Measurements from ENCODE around the gene BSPRY. TPM values are rescaled to one million over a fixed set of nuclear protein-coding genes. Genes with fewer than 3 reads are reported as not detected.

Gene BSPRY
- total RNA-seq, 1 donor from 2014 or later, result 19.7 TPM

- DNase-seq (ENCODE audit: low spot score, unreplicated experiment), result no peak
- Mint-ChIP-seq H3K4me3 (ENCODE audit: low read depth) (no peak overlapping the region), H3K27me3 (no peaks in the 10 kb centered on the region), H3K27ac (peak overlapping the region; percentile 98), H3K36me3 (ENCODE audit: insufficient read depth) (peaks cover 30% of the 10 kb centered on the region), H3K4me1 (ENCODE audit: low read depth) (peaks cover 31% of the 10 kb centered on the region), H3K9me3 (ENCODE audit: low read depth) (peaks cover 7% of the 10 kb centered on the region)
- TF ChIP-seq, protein P1, sequence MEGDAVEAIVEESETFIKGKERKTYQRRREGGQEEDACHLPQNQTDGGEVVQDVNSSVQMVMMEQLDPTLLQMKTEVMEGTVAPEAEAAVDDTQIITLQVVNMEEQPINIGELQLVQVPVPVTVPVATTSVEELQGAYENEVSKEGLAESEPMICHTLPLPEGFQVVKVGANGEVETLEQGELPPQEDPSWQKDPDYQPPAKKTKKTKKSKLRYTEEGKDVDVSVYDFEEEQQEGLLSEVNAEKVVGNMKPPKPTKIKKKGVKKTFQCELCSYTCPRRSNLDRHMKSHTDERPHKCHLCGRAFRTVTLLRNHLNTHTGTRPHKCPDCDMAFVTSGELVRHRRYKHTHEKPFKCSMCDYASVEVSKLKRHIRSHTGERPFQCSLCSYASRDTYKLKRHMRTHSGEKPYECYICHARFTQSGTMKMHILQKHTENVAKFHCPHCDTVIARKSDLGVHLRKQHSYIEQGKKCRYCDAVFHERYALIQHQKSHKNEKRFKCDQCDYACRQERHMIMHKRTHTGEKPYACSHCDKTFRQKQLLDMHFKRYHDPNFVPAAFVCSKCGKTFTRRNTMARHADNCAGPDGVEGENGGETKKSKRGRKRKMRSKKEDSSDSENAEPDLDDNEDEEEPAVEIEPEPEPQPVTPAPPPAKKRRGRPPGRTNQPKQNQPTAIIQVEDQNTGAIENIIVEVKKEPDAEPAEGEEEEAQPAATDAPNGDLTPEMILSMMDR (IDR thresholded peaks at IDR 0.05; ENCODE audit: unreplicated experiment), result no peak
Observed at GRCh38 chr9:113388833-113389232, 39.5 kb downstream of the BSPRY start.

GRCh38 chr9:113389451-113389850, 40.1 kb downstream of the BSPRY start:
- H3K27ac Mint-ChIP-seq, result peak overlapping the region; percentile 41
- no peak for DNase-seq (ENCODE audit: low spot score, unreplicated experiment)
- H3K9me3 Mint-ChIP-seq (ENCODE audit: low read depth), result peaks cover 7% of the 10 kb centered on the region
- TF ChIP-seq, protein P1 (IDR thresholded peaks at IDR 0.05; ENCODE audit: unreplicated experiment), result no peak
- no peak overlapping the region for H3K4me3 Mint-ChIP-seq (ENCODE audit: low read depth)
- peaks cover 30% of the 10 kb centered on the region for H3K36me3 Mint-ChIP-seq (ENCODE audit: insufficient read depth)
- peaks cover 31% of the 10 kb centered on the region for H3K4me1 Mint-ChIP-seq (ENCODE audit: low read depth)
- H3K27me3 Mint-ChIP-seq, result no peaks in the 10 kb centered on the region

GRCh38 chr9:113390192-113390960, 41.0 kb downstream of the BSPRY start:
- H3K27ac Mint-ChIP-seq, result no peak overlapping the region
- H3K27me3 Mint-ChIP-seq, result no peaks in the 10 kb centered on the region
- no peak for DNase-seq (ENCODE audit: low spot score, unreplicated experiment)
- H3K9me3 Mint-ChIP-seq (ENCODE audit: low read depth), result peaks cover 7% of the 10 kb centered on the region
- peaks cover 29% of the 10 kb centered on the region for H3K4me1 Mint-ChIP-seq (ENCODE audit: low read depth)
- TF ChIP-seq, protein P1 (IDR thresholded peaks at IDR 0.05; ENCODE audit: unreplicated experiment), result no peak
- H3K36me3 Mint-ChIP-seq (ENCODE audit: insufficient read depth), result peaks cover 33% of the 10 kb centered on the region
- no peak overlapping the region for H3K4me3 Mint-ChIP-seq (ENCODE audit: low read depth)

DNA sequence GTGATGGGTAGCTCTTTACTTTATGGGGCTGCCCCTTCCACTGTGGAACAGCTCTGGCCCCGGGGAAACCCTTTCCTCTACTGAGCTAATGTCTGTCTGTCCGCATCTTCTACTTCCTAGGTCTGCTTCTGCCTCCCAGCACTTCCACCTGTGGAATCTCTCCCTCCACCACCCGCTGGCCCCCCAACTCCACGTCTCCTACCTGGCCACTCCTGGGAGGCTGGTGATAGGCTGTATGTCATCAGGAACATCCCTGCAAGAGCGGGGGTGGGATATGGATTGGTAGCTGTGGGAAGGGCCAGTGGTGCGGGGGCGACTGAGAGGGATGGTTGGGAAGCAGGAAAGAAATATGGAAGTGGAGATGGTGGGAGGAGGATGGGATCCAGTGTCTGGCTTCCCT, 42.6 kb downstream of the BSPRY start:
- Mint-ChIP-seq H3K9me3 (ENCODE audit: low read depth) (peaks cover 3% of the 10 kb centered on the region), H3K4me1 (ENCODE audit: low read depth) (peaks cover 30% of the 10 kb centered on the region), H3K4me3 (ENCODE audit: low read depth) (no peak overlapping the region), H3K27me3 (no peaks in the 10 kb centered on the region), H3K36me3 (ENCODE audit: insufficient read depth) (peaks cover 26% of the 10 kb centered on the region), H3K27ac (no peak overlapping the region)
- TF ChIP-seq, protein P1 (IDR thresholded peaks at IDR 0.05; ENCODE audit: unreplicated experiment), result no peak
- DNase-seq (ENCODE audit: low spot score, unreplicated experiment), result no peak

GRCh38 chr9:113393281-113393680, 43.9 kb downstream of the BSPRY start:
- TF ChIP-seq, protein P1 (IDR thresholded peaks at IDR 0.05; ENCODE audit: unreplicated experiment), result no peak
- H3K9me3 Mint-ChIP-seq (ENCODE audit: low read depth), result no peaks in the 10 kb centered on the region
- H3K4me1 Mint-ChIP-seq (ENCODE audit: low read depth), result peaks cover 21% of the 10 kb centered on the region
- no peaks in the 10 kb centered on the region for H3K27me3 Mint-ChIP-seq
- H3K36me3 Mint-ChIP-seq (ENCODE audit: insufficient read depth), result peaks cover 18% of the 10 kb centered on the region
- H3K4me3 Mint-ChIP-seq (ENCODE audit: low read depth), result no peak overlapping the region
- H3K27ac Mint-ChIP-seq, result no peak overlapping the region
- DNase-seq (ENCODE audit: low spot score, unreplicated experiment), result no peak
